ENCODE data around the gene MAGEC2. TPM values are rescaled to one million over a fixed set of nuclear protein-coding genes. Genes with fewer than 3 reads are reported as not detected.

The MAGEC2 gene, protein sequence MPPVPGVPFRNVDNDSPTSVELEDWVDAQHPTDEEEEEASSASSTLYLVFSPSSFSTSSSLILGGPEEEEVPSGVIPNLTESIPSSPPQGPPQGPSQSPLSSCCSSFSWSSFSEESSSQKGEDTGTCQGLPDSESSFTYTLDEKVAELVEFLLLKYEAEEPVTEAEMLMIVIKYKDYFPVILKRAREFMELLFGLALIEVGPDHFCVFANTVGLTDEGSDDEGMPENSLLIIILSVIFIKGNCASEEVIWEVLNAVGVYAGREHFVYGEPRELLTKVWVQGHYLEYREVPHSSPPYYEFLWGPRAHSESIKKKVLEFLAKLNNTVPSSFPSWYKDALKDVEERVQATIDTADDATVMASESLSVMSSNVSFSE
- not detected for total RNA-seq
- long read RNA-seq, donor 1: 0 reads
- long read RNA-seq, donor 2: 0 reads

DNA sequence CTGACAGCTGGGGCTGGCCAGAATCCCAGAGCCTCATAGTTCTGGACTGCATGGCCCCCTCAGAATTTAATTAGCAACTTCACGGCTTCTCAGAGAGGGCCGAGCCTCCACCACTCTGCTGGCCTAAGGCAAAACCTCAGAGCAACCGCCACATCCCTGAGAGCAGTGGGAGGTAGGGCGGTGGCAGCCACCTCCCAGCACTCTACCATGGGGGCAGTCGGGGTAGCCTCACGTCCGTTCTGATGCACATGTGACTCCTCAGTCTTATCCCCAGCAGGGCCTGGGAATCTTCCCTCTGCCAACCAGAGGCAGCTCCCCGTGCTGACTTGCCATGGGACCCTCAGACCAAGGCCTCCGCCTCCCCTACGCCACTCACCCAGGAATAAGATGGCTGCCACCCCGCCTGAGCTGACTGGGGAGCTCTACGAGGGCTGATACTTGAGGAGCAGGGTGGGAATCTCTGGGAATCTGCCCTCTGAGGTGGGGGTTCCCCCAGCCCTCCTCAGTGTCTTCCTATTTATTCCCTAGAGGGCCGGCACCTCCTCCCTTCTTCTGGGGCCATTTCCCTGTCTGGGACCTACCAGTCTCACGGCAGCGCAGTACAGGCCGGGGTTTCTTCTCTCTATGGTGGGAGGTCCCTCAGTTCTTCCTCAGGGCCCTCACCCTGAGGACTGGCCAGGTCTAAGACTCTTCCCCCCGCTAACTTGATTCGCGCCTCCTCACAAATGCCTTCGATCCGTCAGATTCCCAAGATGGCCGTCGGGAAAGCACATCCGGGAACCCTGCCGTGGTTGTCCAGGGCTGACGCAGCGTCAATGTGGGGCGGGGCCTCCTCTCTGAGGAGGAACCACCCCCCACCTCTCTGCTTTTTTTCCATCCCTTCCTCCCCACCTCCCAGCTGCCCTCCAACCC lies at the start of gene MAGEC2:
Gene MAGEC2, minus strand, starts transcription at position 769 of the 912 bp plus-strand sequence. CDS start 1,303 bp downstream, outside the sequence.
- no peak for DNase-seq
- Histone ChIP-seq H3K9me3 (no peaks in the 10 kb centered on the region), H3K4me1 (ENCODE audit: low read depth) (no peaks in the 10 kb centered on the region), H3K36me3 (ENCODE audit: low read depth) (no peaks in the 10 kb centered on the region), H3K4me3 (no peak within 1 kb of the TSS)
- intact Hi-C loops (cut with DNase I, micrococcal nuclease): no loop called here
- ATAC-seq: no peak
- TF ChIP-seq, protein P1, sequence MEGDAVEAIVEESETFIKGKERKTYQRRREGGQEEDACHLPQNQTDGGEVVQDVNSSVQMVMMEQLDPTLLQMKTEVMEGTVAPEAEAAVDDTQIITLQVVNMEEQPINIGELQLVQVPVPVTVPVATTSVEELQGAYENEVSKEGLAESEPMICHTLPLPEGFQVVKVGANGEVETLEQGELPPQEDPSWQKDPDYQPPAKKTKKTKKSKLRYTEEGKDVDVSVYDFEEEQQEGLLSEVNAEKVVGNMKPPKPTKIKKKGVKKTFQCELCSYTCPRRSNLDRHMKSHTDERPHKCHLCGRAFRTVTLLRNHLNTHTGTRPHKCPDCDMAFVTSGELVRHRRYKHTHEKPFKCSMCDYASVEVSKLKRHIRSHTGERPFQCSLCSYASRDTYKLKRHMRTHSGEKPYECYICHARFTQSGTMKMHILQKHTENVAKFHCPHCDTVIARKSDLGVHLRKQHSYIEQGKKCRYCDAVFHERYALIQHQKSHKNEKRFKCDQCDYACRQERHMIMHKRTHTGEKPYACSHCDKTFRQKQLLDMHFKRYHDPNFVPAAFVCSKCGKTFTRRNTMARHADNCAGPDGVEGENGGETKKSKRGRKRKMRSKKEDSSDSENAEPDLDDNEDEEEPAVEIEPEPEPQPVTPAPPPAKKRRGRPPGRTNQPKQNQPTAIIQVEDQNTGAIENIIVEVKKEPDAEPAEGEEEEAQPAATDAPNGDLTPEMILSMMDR (IDR thresholded peaks at IDR 0.05): no peak

DNA sequence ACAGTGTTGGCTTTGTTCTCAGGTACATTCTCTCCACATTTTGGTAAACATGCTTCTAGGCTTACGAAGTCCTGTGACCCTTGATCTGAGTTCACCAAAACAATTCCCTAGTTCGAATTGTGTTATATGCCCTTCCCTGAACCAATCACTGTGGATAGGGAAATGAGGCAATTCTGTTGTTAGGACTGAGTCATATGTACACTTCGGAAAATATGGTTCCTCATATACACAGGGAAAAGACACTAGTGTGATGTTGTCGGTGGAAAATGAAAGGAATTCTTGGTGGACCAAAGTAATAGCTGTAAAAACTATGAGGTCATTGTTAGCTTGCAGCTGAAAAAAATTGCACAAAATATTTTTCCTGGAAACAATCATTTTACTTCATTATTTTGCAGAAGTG lies 46.6 kb upstream of the MAGEC2 start:
- intact Hi-C loops (cut with DNase I, micrococcal nuclease): no loop called here
- Histone ChIP-seq H3K9me3 (no peaks in the 10 kb centered on the region), H3K36me3 (ENCODE audit: low read depth) (no peaks in the 10 kb centered on the region), H3K4me3 (no peak overlapping the region), H3K4me1 (ENCODE audit: low read depth) (no peaks in the 10 kb centered on the region)
- TF ChIP-seq, protein P1 (IDR thresholded peaks at IDR 0.05): no peak
- DNase-seq (no peak), ATAC-seq (no peak)

DNA sequence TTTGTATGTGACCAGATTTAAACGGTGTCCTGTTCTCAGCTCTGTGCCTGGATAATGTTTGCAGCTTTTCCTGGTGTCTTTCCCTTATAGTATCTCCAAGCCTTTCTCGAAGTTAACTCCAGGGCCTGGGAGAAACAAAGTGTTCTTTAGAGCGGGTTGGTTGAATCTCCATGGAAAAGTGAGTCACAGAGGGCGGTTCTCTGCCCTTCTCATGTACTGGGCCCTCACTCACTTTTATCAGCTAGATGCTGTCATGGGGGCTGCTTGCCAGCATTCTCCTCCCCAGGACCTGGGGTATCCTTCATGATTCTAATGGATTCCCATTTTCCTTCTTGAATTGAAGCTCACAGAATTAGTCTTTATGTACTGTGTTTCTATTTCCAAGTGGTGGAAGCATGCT lies 46.1 kb upstream of the MAGEC2 start:
- no peaks in the 10 kb centered on the region for H3K9me3 ChIP-seq
- ATAC-seq (no peak), DNase-seq (no peak)
- no peaks in the 10 kb centered on the region for H3K36me3 ChIP-seq (ENCODE audit: low read depth)
- H3K4me1 ChIP-seq (ENCODE audit: low read depth): no peaks in the 10 kb centered on the region
- no peak overlapping the region for H3K4me3 ChIP-seq
- TF ChIP-seq, protein P1 (IDR thresholded peaks at IDR 0.05): no peak
- intact Hi-C loops (cut with DNase I, micrococcal nuclease): no loop called here

DNA sequence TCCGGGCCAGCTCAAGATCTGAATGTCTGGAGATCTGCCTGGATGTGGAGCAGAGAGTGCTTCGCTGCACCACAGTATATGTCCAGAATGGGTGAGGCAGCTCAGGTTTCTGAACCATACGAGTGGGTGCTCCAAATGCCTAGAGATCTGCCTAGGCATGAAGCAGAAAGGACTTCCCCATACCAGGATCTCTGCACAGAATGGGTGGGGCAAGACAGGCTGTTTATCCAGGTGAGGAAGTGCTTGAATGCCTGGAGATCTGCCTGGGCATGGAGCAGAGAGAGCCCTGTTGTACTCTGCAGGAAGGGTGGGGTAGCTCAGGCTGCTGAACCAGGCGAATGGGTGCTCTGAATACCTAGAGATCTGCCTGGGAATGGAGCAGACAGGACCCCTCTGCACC lies 45.4 kb upstream of the MAGEC2 start:
- no peaks in the 10 kb centered on the region for H3K9me3 ChIP-seq
- H3K4me3 ChIP-seq: no peak overlapping the region
- intact Hi-C loops (cut with DNase I, micrococcal nuclease): no loop called here
- DNase-seq: no peak
- H3K36me3 ChIP-seq (ENCODE audit: low read depth): no peaks in the 10 kb centered on the region
- no peak for ATAC-seq
- no peaks in the 10 kb centered on the region for H3K4me1 ChIP-seq (ENCODE audit: low read depth)
- TF ChIP-seq, protein P1 (IDR thresholded peaks at IDR 0.05): no peak

DNA sequence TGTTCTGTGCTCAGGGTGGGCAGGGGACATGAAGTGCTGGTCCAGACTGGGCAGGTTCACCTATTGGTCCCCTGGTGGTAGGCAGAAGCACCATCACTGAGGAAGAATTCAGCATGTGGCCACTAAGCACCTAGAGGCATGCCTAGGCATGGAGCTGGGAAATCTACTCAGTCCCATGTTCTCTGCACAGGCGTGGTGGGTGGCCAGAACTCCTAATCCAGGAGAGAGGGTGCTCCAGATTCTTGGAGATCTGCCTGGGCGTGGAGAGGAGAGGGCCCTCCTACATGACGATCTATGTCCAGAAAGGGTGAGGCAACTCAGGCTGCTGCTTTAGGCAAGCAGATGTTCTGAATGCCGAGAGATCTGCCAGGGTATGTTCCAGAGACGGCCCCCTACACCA lies 44.6 kb upstream of the MAGEC2 start:
- Histone ChIP-seq H3K4me1 (ENCODE audit: low read depth) (no peaks in the 10 kb centered on the region), H3K36me3 (ENCODE audit: low read depth) (no peaks in the 10 kb centered on the region), H3K4me3 (no peak overlapping the region), H3K9me3 (no peaks in the 10 kb centered on the region)
- intact Hi-C loops (cut with DNase I, micrococcal nuclease): no loop called here
- DNase-seq (no peak), ATAC-seq (no peak)
- TF ChIP-seq, protein P1 (IDR thresholded peaks at IDR 0.05): no peak

Measured in mucosa of descending colon (tissue), 3 donors.